Activated T-cell treated with anti-CD3 and anti-CD28 coated beads, Interleukin-2, amount 50 U/mL, for 48 hours (primary cell): Measurements from ENCODE around the gene GSTO2.
A peak's percentile ranks its signal among the peaks of the same experiment; 100 is the strongest.

Source experiments
- DNase-seq, 2 experiments: peaks; one replicate each; pipeline ENCODE4 v3.0.0-alpha.2; 2020

Gene GSTO2

GRCh38 chr10:104327745-104328645 is 59.0 kb downstream of the GSTO2 start:
- no peak for DNase-seq

GRCh38 chr10:104328646-104328895 is 59.6 kb downstream of the GSTO2 start:
- no peak for DNase-seq

- DNase-seq, result peak; percentile 80 to 84
These were observed 60.1 kb downstream of the GSTO2 start for GRCh38 chr10:104328896-104329710.

GRCh38 chr10:104329735-104330134 is 60.8 kb downstream of the GSTO2 start:
- DNase-seq, result no peak

GRCh38 chr10:104330168-104331110 is 61.5 kb downstream of the GSTO2 start:
- DNase-seq, result no peak

GRCh38 chr10:104331208-104331838 is 62.3 kb downstream of the GSTO2 start:
- no peak for DNase-seq

- peak in 1 of 2 experiments; percentile 12 for DNase-seq
These were observed 63.5 kb downstream of the GSTO2 start for GRCh38 chr10:104332243-104333031.

- DNase-seq, result peak; percentile 51 to 59
These were observed 64.2 kb downstream of the GSTO2 start for GRCh38 chr10:104333032-104333727.

- DNase-seq, result peak; percentile 17
These were observed 64.9 kb downstream of the GSTO2 start for GRCh38 chr10:104333728-104334373.

GRCh38 chr10:104334561-104334960 is 65.6 kb downstream of the GSTO2 start:
- DNase-seq, result no peak

GRCh38 chr10:104334965-104335650 is 66.1 kb downstream of the GSTO2 start:
- peak; percentile 26 to 29 for DNase-seq

- peak; percentile 25 to 30 for DNase-seq
These were observed 68.0 kb downstream of the GSTO2 start for GRCh38 chr10:104336821-104337467.

GRCh38 chr10:104337521-104337984 is 68.6 kb downstream of the GSTO2 start:
- no peak for DNase-seq

- DNase-seq, result peak; percentile 86
These were observed 69.2 kb downstream of the GSTO2 start, which contains the start of gene ITPRIP for GRCh38 chr10:104337985-104338735. TSS of gene ITPRIP (minus strand) at chr10:104338465. CDS start at chr10:104316051, 22,414 bp downstream.

GRCh38 chr10:104339469-104340110 is 70.6 kb downstream of the GSTO2 start:
- DNase-seq, result peak in 1 of 2 experiments; percentile 17

- DNase-seq, result no peak
These were observed 71.1 kb downstream of the GSTO2 start for GRCh38 chr10:104340111-104340526.

GRCh38 chr10:104340641-104341040 is 71.7 kb downstream of the GSTO2 start:
- no peak for DNase-seq
